HG02870 (cell line): ENCODE results near the gene ASTN2.

Experiments
- ATAC-seq: cut with Tn5 transposase; IDR thresholded peaks from one replicate; pipeline ENCODE4 v1.9.1; 2021; ENCODE audit warnings: mild to moderate bottlenecking, moderate library complexity; ENCODE audit not compliant: unreplicated experiment

ASTN2 gene

GRCh38 chr9:117414906-117415331, at the start of gene ASTN2:
Gene ASTN2 (minus strand): TSS chr9:117415057. CDS start chr9:117414938, 119 bp downstream.
- ATAC-seq = no peak

- ATAC-seq = no peak
Measured at GRCh38 chr9:117462861-117463260, 48.0 kb upstream of the ASTN2 start.

- no peak for ATAC-seq
Measured at GRCh38 chr9:117461386-117461785, 46.5 kb upstream of the ASTN2 start.

GRCh38 chr9:117460743-117461142, 45.9 kb upstream of the ASTN2 start:
- ATAC-seq = no peak

GRCh38 chr9:117459913-117460312, 45.1 kb upstream of the ASTN2 start:
- ATAC-seq = no peak

- ATAC-seq = no peak
Measured at GRCh38 chr9:117458066-117458465, 43.2 kb upstream of the ASTN2 start.

GRCh38 chr9:117454711-117455110, 39.9 kb upstream of the ASTN2 start:
- no peak for ATAC-seq

- ATAC-seq = no peak
Measured at GRCh38 chr9:117453737-117454136, 38.9 kb upstream of the ASTN2 start.

- no peak for ATAC-seq
Measured at GRCh38 chr9:117451311-117451710, 36.5 kb upstream of the ASTN2 start.

- no peak for ATAC-seq
Measured at GRCh38 chr9:117448066-117448465, 33.2 kb upstream of the ASTN2 start.

GRCh38 chr9:117445631-117446030, 30.8 kb upstream of the ASTN2 start:
- ATAC-seq = no peak

GRCh38 chr9:117444501-117444900, 29.6 kb upstream of the ASTN2 start:
- ATAC-seq = no peak

GRCh38 chr9:117437283-117437682, 22.4 kb upstream of the ASTN2 start:
- ATAC-seq = no peak

- no peak for ATAC-seq
Measured at GRCh38 chr9:117435630-117436261, 20.9 kb upstream of the ASTN2 start.

- ATAC-seq = no peak
Measured at GRCh38 chr9:117434566-117434965, 19.7 kb upstream of the ASTN2 start.

GRCh38 chr9:117430813-117431212, 16.0 kb upstream of the ASTN2 start:
- no peak for ATAC-seq

GRCh38 chr9:117427357-117427913, 12.6 kb upstream of the ASTN2 start:
- no peak for ATAC-seq

- ATAC-seq = no peak
Measured at GRCh38 chr9:117425566-117425965, 10.7 kb upstream of the ASTN2 start.

- no peak for ATAC-seq
Measured at GRCh38 chr9:117424291-117424690, 9.4 kb upstream of the ASTN2 start.

GRCh38 chr9:117418111-117418510, 3.3 kb upstream of the ASTN2 start:
- ATAC-seq = no peak

- ATAC-seq = no peak
Measured at GRCh38 chr9:117416856-117417255, 2.0 kb upstream of the ASTN2 start.

GRCh38 chr9:117415358-117415914, 579 bp upstream of the ASTN2 start:
- no peak for ATAC-seq
